IPS DF 6.9 (cell line): ENCODE data around the gene HAP1.

Experiments
- DNase-seq: peaks from one replicate; pipeline ENCODE4 v3.0.0-alpha.2; 2013; ENCODE audit warnings: low read depth, low spot score
- H3K27ac ChIP-seq: one replicate; pipeline ENCODE4 v1.5.1; 2013; ENCODE audit warnings: low read length, control low read depth
- H3K27me3 ChIP-seq: 2 replicates; pipeline ENCODE4 v1.6.1; 2013; ENCODE audit warnings: mild to moderate bottlenecking, low read length; ENCODE audit not compliant: control insufficient read depth, insufficient read depth
- H3K36me3 ChIP-seq: 2 replicates; pipeline ENCODE4 v1.6.1; 2013; ENCODE audit warnings: low read length; ENCODE audit not compliant: control insufficient read depth, insufficient read depth
- H3K4me1 ChIP-seq: 2 replicates; pipeline ENCODE4 v1.6.1; 2013; ENCODE audit warnings: low read length; ENCODE audit not compliant: control insufficient read depth, insufficient read depth
- H3K4me3 ChIP-seq: 2 replicates; pipeline ENCODE4 v1.5.1; 2013; ENCODE audit warnings: mild to moderate bottlenecking, low read length
- H3K9me3 ChIP-seq: 2 replicates; pipeline ENCODE4 v1.6.1; 2013; ENCODE audit warnings: low read length, inconsistent platforms; ENCODE audit not compliant: control insufficient read depth, insufficient read depth
- WGBS: extraction: QIAGEN DNeasy Blood & Tissue Kit; methylation state at CpG from one replicate; pipeline ENCODE4 v1.1.7; 2013; ENCODE audit warnings: mixed read lengths, missing lambda C conversion rate; ENCODE audit not compliant: insufficient read length, insufficient coverage; 5-methylcytosine and 5-hydroxymethylcytosine counted together

The HAP1 gene

GRCh38 chr17:41762841-41763240 lies 28.4 kb upstream of the HAP1 start:
- Histone ChIP-seq H3K4me3 (no peak overlapping the region), H3K9me3 (no peaks in the 10 kb centered on the region), H3K27me3 (no peaks in the 10 kb centered on the region), H3K36me3 (peaks cover 49% of the 10 kb centered on the region), H3K27ac (no peak overlapping the region), H3K4me1 (no peaks in the 10 kb centered on the region)
- DNase-seq = no peak
- WGBS = no CpG with 5 or more reads among the region's 16 CpGs

- H3K9me3 ChIP-seq = no peaks in the 10 kb centered on the region
- WGBS = no CpG with 5 or more reads among the region's 6 CpGs
- DNase-seq = no peak
- H3K27me3 ChIP-seq = no peaks in the 10 kb centered on the region
- H3K4me3 ChIP-seq = no peak overlapping the region
- no peak overlapping the region for H3K27ac ChIP-seq
- H3K36me3 ChIP-seq = peaks cover 48% of the 10 kb centered on the region
- H3K4me1 ChIP-seq = no peaks in the 10 kb centered on the region
These were observed 27.9 kb upstream of the HAP1 start for GRCh38 chr17:41762391-41762790.

GRCh38 chr17:41760878-41761277 lies 26.4 kb upstream of the HAP1 start:
- DNase-seq = no peak
- WGBS = no CpG with 5 or more reads among the region's 6 CpGs
- Histone ChIP-seq H3K27ac (no peak overlapping the region), H3K27me3 (no peaks in the 10 kb centered on the region), H3K36me3 (peaks cover 50% of the 10 kb centered on the region), H3K9me3 (no peaks in the 10 kb centered on the region), H3K4me3 (no peak overlapping the region), H3K4me1 (no peaks in the 10 kb centered on the region)

- Histone ChIP-seq H3K4me1 (no peaks in the 10 kb centered on the region), H3K36me3 (peaks cover 47% of the 10 kb centered on the region), H3K27ac (no peak overlapping the region), H3K9me3 (no peaks in the 10 kb centered on the region), H3K4me3 (no peak overlapping the region), H3K27me3 (no peaks in the 10 kb centered on the region)
- DNase-seq = no peak
- WGBS = no CpG with 5 or more reads among the region's 9 CpGs
These were observed 24.2 kb upstream of the HAP1 start for GRCh38 chr17:41758601-41759000.

- H3K4me3 ChIP-seq = no peak overlapping the region
- WGBS = no CpG with 5 or more reads among the region's 12 CpGs
- H3K27ac ChIP-seq = no peak overlapping the region
- no peaks in the 10 kb centered on the region for H3K27me3 ChIP-seq
- no peaks in the 10 kb centered on the region for H3K9me3 ChIP-seq
- H3K4me1 ChIP-seq = no peaks in the 10 kb centered on the region
- H3K36me3 ChIP-seq = peaks cover 22% of the 10 kb centered on the region
- DNase-seq = no peak
These were observed 19.6 kb upstream of the HAP1 start for GRCh38 chr17:41754066-41754465.

GRCh38 chr17:41751288-41751687 lies 16.8 kb upstream of the HAP1 start:
- WGBS = no CpG with 5 or more reads among the region's 3 CpGs
- Histone ChIP-seq H3K36me3 (peaks cover 7% of the 10 kb centered on the region; the same call in 1 of the 2 replicates), H3K9me3 (no peaks in the 10 kb centered on the region), H3K4me1 (peaks cover 2% of the 10 kb centered on the region; the same call in 1 of the 2 replicates), H3K27ac (no peak overlapping the region), H3K4me3 (no peak overlapping the region), H3K27me3 (no peaks in the 10 kb centered on the region)
- no peak for DNase-seq

- H3K9me3 ChIP-seq = no peaks in the 10 kb centered on the region
- H3K4me1 ChIP-seq = peaks cover 2% of the 10 kb centered on the region; the same call in 1 of the 2 replicates
These were observed 16.4 kb upstream of the HAP1 start for GRCh38 chr17:41750862-41751261.

GRCh38 chr17:41748275-41748674 lies 13.8 kb upstream of the HAP1 start:
- Histone ChIP-seq H3K27me3 (no peaks in the 10 kb centered on the region), H3K36me3 (no peaks in the 10 kb centered on the region; the same call in 1 of the 2 replicates), H3K4me3 (no peak overlapping the region), H3K9me3 (no peaks in the 10 kb centered on the region), H3K4me1 (peaks cover 2% of the 10 kb centered on the region; the same call in 1 of the 2 replicates), H3K27ac (no peak overlapping the region)
- DNase-seq = no peak
- no CpG with 5 or more reads among the region's 6 CpGs for WGBS

More at GRCh38 chr17:41750862-41751261, 16.4 kb upstream of the HAP1 start:
- WGBS = no CpG with 5 or more reads among the region's 4 CpGs
- H3K27me3 ChIP-seq = no peaks in the 10 kb centered on the region
- no peak for DNase-seq
- H3K4me3 ChIP-seq = no peak overlapping the region
- peaks cover 7% of the 10 kb centered on the region; the same call in 1 of the 2 replicates for H3K36me3 ChIP-seq
- H3K27ac ChIP-seq = no peak overlapping the region

GRCh38 chr17:41741709-41742108 lies 7.3 kb upstream of the HAP1 start:
- no CpG with 5 or more reads among the region's 9 CpGs for WGBS
- Histone ChIP-seq H3K36me3 (no peaks in the 10 kb centered on the region), H3K9me3 (no peaks in the 10 kb centered on the region), H3K27ac (no peak overlapping the region), H3K4me1 (peaks cover 6% of the 10 kb centered on the region), H3K4me3 (no peak overlapping the region), H3K27me3 (no peaks in the 10 kb centered on the region)
- DNase-seq = no peak

GRCh38 chr17:41740506-41740905 lies 6.1 kb upstream of the HAP1 start:
- Histone ChIP-seq H3K4me3 (no peak overlapping the region), H3K4me1 (peaks cover 4% of the 10 kb centered on the region), H3K27ac (no peak overlapping the region), H3K27me3 (peaks cover 5% of the 10 kb centered on the region; the same call in 1 of the 2 replicates), H3K9me3 (no peaks in the 10 kb centered on the region), H3K36me3 (no peaks in the 10 kb centered on the region)
- no peak for DNase-seq
- no CpG with 5 or more reads among the region's 5 CpGs for WGBS

- no peak for DNase-seq
- Histone ChIP-seq H3K9me3 (no peaks in the 10 kb centered on the region), H3K36me3 (no peaks in the 10 kb centered on the region), H3K4me1 (peaks cover 6% of the 10 kb centered on the region), H3K27me3 (peaks cover 5% of the 10 kb centered on the region; the same call in 1 of the 2 replicates), H3K4me3 (no peak overlapping the region), H3K27ac (no peak overlapping the region)
- no CpG with 5 or more reads among the region's 9 CpGs for WGBS
These were observed 5.4 kb upstream of the HAP1 start for GRCh38 chr17:41739661-41740352.
